ENCODE data around the gene CAMKMT.

GRCh38 chr2:44315945-44316344, 45.8 kb upstream of the CAMKMT start:
- TF ChIP-seq CTCF (conservative IDR thresholded peaks at IDR 0.05; ENCODE audit: low read depth in 2 of 2) = no peak
- TF ChIP-seq ZNF114 (CRISPR knock-in tag; IDR thresholded peaks at IDR 0.05) = no peak
- TF ChIP-seq EZH2 (IDR thresholded peaks at IDR 0.05; ENCODE audit: low read depth, unreplicated experiment) = no peak

Data from GM23338 (cell line).